Astrocyte of the hippocampus (primary cell): ENCODE data around the gene DPP7.

ENCODE experiments used
- DNase-seq: peaks from one replicate; pipeline ENCODE4 v3.0.0; 2011; ENCODE audit warnings: low read depth, low spot score

The DPP7 gene

GRCh38 chr9:137111788-137112563, 2.6 kb downstream of the DPP7 start:
- DNase-seq, result no peak

- no peak for DNase-seq
Measured at GRCh38 chr9:137110911-137111787, 3.4 kb downstream of the DPP7 start.

GRCh38 chr9:137110147-137110910, 4.2 kb downstream of the DPP7 start:
- DNase-seq, result no peak

GRCh38 chr9:137109250-137110146, 5.0 kb downstream of the DPP7 start:
- DNase-seq, result no peak

GRCh38 chr9:137108608-137109249, 5.8 kb downstream of the DPP7 start:
- DNase-seq, result no peak

GRCh38 chr9:137107982-137108381, 6.6 kb downstream of the DPP7 start:
- DNase-seq, result no peak

GRCh38 chr9:137107312-137107921, 7.1 kb downstream of the DPP7 start:
- no peak for DNase-seq

GRCh38 chr9:137106662-137107250, 7.8 kb downstream of the DPP7 start:
- no peak for DNase-seq

- no peak for DNase-seq
Measured at GRCh38 chr9:137105814-137106661, 8.5 kb downstream of the DPP7 start.

- no peak for DNase-seq
Measured at GRCh38 chr9:137103206-137103999, 11.1 kb downstream of the DPP7 start.

GRCh38 chr9:137099231-137099630, 15.3 kb downstream of the DPP7 start:
- no peak for DNase-seq

- no peak for DNase-seq
Measured at GRCh38 chr9:137097761-137098462, 16.6 kb downstream of the DPP7 start.

- DNase-seq, result no peak
Measured at GRCh38 chr9:137096785-137097546, 17.6 kb downstream of the DPP7 start.

- no peak for DNase-seq
Measured at GRCh38 chr9:137095664-137096517, 18.6 kb downstream of the DPP7 start.

- no peak for DNase-seq
Measured at GRCh38 chr9:137089232-137089947, 25.1 kb downstream of the DPP7 start.
